Panc1 (cell line): ENCODE data around the gene SLIT1. TPM values are rescaled to one million over a fixed set of nuclear protein-coding genes. Genes with fewer than 3 reads are reported as not detected.

Source experiments
- ATAC-seq: fragments of 200-7000 bp; cut with Tn5 transposase; 2 replicates; pipeline ENCODE4 v1.9.1; 2020; ENCODE audit warnings: mild to moderate bottlenecking, moderate library complexity
- BruUV-seq: library from RNA; stranded (reverse); fragments of 400-500 nt; replicated peaks from 2 replicates; lab custom pipeline; 2021; lab: Mats Ljungman, UMichigan
- CTCF ChIA-PET: fragments of 300-600 bp; sonication (Branson Sonifier 250); formaldehyde crosslinking; loops from one replicate; lab custom pipeline; 2022; ENCODE audit warnings: antibody characterized with exemption; lab: Charles Lee
- POLR2A ChIA-PET: fragments of 300-600 bp; sonication (Branson Sonifier 250); formaldehyde crosslinking; loops from one replicate; lab custom pipeline; 2022; ENCODE audit warnings: antibody characterized with exemption; lab: Charles Lee
- DNase-seq: peaks from one replicate; pipeline ENCODE4 v3.0.0-alpha.2; 2010; ENCODE audit warnings: low read depth, low spot score
- H3K27ac ChIP-seq: 2 replicates; pipeline ENCODE4 v1.5.1; 2011; ENCODE audit warnings: mild to moderate bottlenecking, low read length, inconsistent platforms
- H3K27me3 ChIP-seq: fragments of 200-500 bp; sonication (Bioruptor generic); 2 replicates; pipeline ENCODE4 v1.6.0; 2014; ENCODE audit warnings: low read length, inconsistent platforms; ENCODE audit not compliant: control insufficient read depth, insufficient read depth
- H3K36me3 ChIP-seq: fragments of 200-500 bp; sonication (Bioruptor generic); 2 replicates; pipeline ENCODE4 v1.5.1; 2014; ENCODE audit warnings: inconsistent platforms, mild to moderate bottlenecking, low read length, moderate library complexity; ENCODE audit not compliant: control insufficient read depth, insufficient read depth
- H3K4me1 ChIP-seq: 2 replicates; pipeline ENCODE4 v1.5.1; 2011; ENCODE audit warnings: inconsistent platforms, mild to moderate bottlenecking, low read length, moderate library complexity; ENCODE audit not compliant: control insufficient read depth, insufficient read depth
- H3K4me3 ChIP-seq, 2 experiments: 2 replicates each; pipeline ENCODE4 v1.5.1; 2011 to 2012; ENCODE audit warnings: low read depth in 2 of 2, low read length in 2 of 2, mild to moderate bottlenecking in 2 of 2, inconsistent platforms in 1 of 2, moderate library complexity in 1 of 2
- H3K9me3 ChIP-seq: fragments of 200-500 bp; sonication (Bioruptor generic); 2 replicates; pipeline ENCODE4 v1.5.1; 2014; ENCODE audit warnings: low read depth, mild to moderate bottlenecking, inconsistent platforms, low read length, moderate library complexity; ENCODE audit not compliant: control insufficient read depth, insufficient read depth
- CTCF ChIP-seq: fragments of 450-650 bp; IDR thresholded peaks from 2 replicates; pipeline ENCODE4 v1.5.1; 2017; ENCODE audit warnings: mild to moderate bottlenecking
- POLR2AphosphoS5 ChIP-seq: IDR thresholded peaks from 2 replicates; pipeline ENCODE4 v1.6.1; 2012; ENCODE audit warnings: mild to moderate bottlenecking, low read depth, low read length, moderate library complexity
- SIN3A ChIP-seq: IDR thresholded peaks from 2 replicates; pipeline ENCODE4 v1.6.1; 2012; ENCODE audit warnings: low read depth, mild to moderate bottlenecking, low read length, moderate library complexity, borderline replicate concordance; ENCODE audit not compliant: insufficient read depth
- TCF7L2 ChIP-seq: IDR thresholded peaks from 2 replicates; pipeline ENCODE4 v1.6.1; 2011; ENCODE audit warnings: mild to moderate bottlenecking, low read depth, low read length, inconsistent platforms
- in situ Hi-C: cut with HindIII; loops from 2 replicates; pipeline ENCODE4 v1.10.0; 2016; ENCODE audit warnings: low sequenced_read_pairs, low pct_unique_long_range_greater_than_20kb
- intact Hi-C: fragments of 100-400 bp; cut with micrococcal nuclease; formaldehyde crosslinking; loops from one replicate; pipeline ENCODE4 v1.10.0; 2022; ENCODE audit not compliant: unreplicated experiment
- total RNA-seq: library from RNA; stranded (reverse); gene quantifications from one replicate; pipeline ENCODE4 v1.2.1, GENCODE V29; 2021; ENCODE audit not compliant: unreplicated experiment
- TF ChIP-seq, protein P1 (sequence below), 2 experiments: IDR thresholded peaks; 2 replicates each; pipeline ENCODE4 v1.6.1; 2011 to 2012; ENCODE audit warnings: low read depth in 2 of 2, control low read depth in 1 of 2, low read length in 1 of 2, mild to moderate bottlenecking in 1 of 2, moderate library complexity in 1 of 2; ENCODE audit not compliant: insufficient read depth in 1 of 2

SLIT1 gene
- total RNA-seq, 1 experiment from 2014 or later: 2.6 TPM

- CTCF ChIA-PET: interaction anchor here (1.0 kb wide), 1 partner anchor 12 kb away, joined by 3 read pairs; no protein-coding TSS in a partner anchor
- ATAC-seq (no peak), DNase-seq (no peak)
- Histone ChIP-seq H3K9me3 (no peaks in the 10 kb centered on the region), H3K27me3 (peaks cover 3% of the 10 kb centered on the region; the same call in 1 of the 2 replicates), H3K4me3 (no peak overlapping the region), H3K4me1 (no peaks in the 10 kb centered on the region), H3K27ac (no peak overlapping the region), H3K36me3 (no peaks in the 10 kb centered on the region)
- POLR2A ChIA-PET: no interaction called here
- no TSS peak for BruUV-seq
- TF ChIP-seq CTCF (no peak), TCF7L2 (no peak), POLR2AphosphoS5 (no peak), SIN3A (no peak)
- TF ChIP-seq, protein P1, sequence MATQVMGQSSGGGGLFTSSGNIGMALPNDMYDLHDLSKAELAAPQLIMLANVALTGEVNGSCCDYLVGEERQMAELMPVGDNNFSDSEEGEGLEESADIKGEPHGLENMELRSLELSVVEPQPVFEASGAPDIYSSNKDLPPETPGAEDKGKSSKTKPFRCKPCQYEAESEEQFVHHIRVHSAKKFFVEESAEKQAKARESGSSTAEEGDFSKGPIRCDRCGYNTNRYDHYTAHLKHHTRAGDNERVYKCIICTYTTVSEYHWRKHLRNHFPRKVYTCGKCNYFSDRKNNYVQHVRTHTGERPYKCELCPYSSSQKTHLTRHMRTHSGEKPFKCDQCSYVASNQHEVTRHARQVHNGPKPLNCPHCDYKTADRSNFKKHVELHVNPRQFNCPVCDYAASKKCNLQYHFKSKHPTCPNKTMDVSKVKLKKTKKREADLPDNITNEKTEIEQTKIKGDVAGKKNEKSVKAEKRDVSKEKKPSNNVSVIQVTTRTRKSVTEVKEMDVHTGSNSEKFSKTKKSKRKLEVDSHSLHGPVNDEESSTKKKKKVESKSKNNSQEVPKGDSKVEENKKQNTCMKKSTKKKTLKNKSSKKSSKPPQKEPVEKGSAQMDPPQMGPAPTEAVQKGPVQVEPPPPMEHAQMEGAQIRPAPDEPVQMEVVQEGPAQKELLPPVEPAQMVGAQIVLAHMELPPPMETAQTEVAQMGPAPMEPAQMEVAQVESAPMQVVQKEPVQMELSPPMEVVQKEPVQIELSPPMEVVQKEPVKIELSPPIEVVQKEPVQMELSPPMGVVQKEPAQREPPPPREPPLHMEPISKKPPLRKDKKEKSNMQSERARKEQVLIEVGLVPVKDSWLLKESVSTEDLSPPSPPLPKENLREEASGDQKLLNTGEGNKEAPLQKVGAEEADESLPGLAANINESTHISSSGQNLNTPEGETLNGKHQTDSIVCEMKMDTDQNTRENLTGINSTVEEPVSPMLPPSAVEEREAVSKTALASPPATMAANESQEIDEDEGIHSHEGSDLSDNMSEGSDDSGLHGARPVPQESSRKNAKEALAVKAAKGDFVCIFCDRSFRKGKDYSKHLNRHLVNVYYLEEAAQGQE (IDR thresholded peaks at IDR 0.05; ENCODE audit: insufficient read depth in 1 of 2, low read depth in 2 of 2, low read length in 1 of 2): no peak
- intact Hi-C loops (no loop called here), in situ Hi-C loops (no loop called here)
These were observed 126.5 kb downstream of the SLIT1 start for GRCh38 chr10:97059006-97059871.

- intact Hi-C loops (no loop called here), in situ Hi-C loops (no loop called here)
- H3K36me3 ChIP-seq: no peaks in the 10 kb centered on the region
- no peaks in the 10 kb centered on the region for H3K9me3 ChIP-seq
- 0 out of 2 replicates have a peak, but pooled peaks have one; percentile 20 for ATAC-seq
- H3K27me3 ChIP-seq: peaks cover 6% of the 10 kb centered on the region
- no peak overlapping the region for H3K4me3 ChIP-seq
- H3K27ac ChIP-seq: no peak overlapping the region
- ChIA-PET CTCF (no interaction called here), POLR2A (no interaction called here)
- TF ChIP-seq SIN3A: no peak
- no peak for TF ChIP-seq POLR2AphosphoS5
- TF ChIP-seq CTCF: no peak
- TF ChIP-seq, protein P1 (IDR thresholded peaks at IDR 0.05; ENCODE audit: insufficient read depth in 1 of 2, low read depth in 2 of 2, low read length in 1 of 2): no peak
- TF ChIP-seq TCF7L2: no peak
- no TSS peak for BruUV-seq
- no peak for DNase-seq
- no peaks in the 10 kb centered on the region for H3K4me1 ChIP-seq
These were observed 127.2 kb downstream of the SLIT1 start for GRCh38 chr10:97058521-97058920.
